Body of pancreas (tissue), 4 donors: ENCODE results near the gene DOK3.

Experiments
- CTCF ChIP-seq, 7 experiments: fragments of 450-650 bp in 4 of 7; fragments of 200-600 bp in 3 of 7; sonication (generic) in 3 of 7; IDR thresholded peaks; one replicate each; pipeline ENCODE4 v1.5.1; 2016 to 2019; ENCODE audit warnings: antibody characterized with exemption in 7 of 7
- POLR2A ChIP-seq, 3 donors: fragments of 450-650 bp; IDR thresholded peaks; one replicate each; pipeline ENCODE4 v1.6.1; 2016; ENCODE audit warnings: antibody characterized with exemption in 3 of 3, mild to moderate bottlenecking in 2 of 3

- no peak for TF ChIP-seq CTCF (IDR thresholded peaks at IDR 0.05)
- no peak for TF ChIP-seq POLR2A (IDR thresholded peaks at IDR 0.05)
Measured at GRCh38 chr5:177524941-177525655, 15.5 kb upstream of the DOK3 start.
